Stimulated activated CD8-positive, alpha-beta memory T cell treated with anti-CD3 and anti-CD28 coated beads, Interleukin-4, amount 100 ng/mL, for 24 hours (primary cell): ENCODE data around the gene EFCAB6.

ENCODE experiments used
- DNase-seq: peaks from one replicate; pipeline ENCODE4 v3.0.0-alpha.2; 2020; ENCODE audit warnings: low read depth

The EFCAB6 gene

DNA sequence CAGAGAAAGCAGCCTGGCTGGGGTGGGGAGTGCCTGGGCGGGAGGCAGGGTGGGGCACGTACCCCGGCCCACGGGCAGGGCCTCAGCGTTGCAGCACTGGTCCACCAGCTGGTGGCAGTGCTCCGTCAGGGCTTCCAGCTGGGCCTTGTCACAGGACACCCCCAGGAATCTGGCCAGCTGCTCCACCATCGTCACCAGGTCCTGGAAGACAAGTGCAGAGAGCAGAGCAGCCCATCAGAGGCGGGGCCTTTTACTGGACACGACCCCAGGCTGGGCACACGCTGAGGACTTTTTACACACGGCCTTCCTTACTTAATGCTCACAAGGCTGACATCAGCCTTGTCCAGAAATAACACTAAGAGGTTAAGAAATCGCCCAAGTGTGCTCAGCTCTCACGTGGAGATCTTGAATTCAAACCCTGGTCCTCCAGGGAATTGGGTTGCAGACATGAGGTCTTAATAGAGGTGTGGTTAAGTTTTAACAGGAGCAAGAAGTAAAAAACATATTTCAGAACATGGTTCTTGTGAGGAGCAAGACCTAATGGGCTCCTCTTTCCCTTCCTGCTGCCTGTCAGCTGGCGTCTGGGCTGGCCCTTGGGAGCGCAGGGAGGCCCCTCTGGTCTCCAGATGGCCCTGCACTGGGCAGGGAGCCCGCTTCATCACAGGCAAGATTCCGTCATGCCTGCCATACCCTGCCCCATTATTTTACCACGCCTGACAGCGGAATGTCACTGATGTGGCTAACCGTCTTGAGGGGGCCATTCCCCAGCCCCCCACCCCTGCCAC is 17.1 kb upstream of the EFCAB6 start:
- no peak for DNase-seq

DNA sequence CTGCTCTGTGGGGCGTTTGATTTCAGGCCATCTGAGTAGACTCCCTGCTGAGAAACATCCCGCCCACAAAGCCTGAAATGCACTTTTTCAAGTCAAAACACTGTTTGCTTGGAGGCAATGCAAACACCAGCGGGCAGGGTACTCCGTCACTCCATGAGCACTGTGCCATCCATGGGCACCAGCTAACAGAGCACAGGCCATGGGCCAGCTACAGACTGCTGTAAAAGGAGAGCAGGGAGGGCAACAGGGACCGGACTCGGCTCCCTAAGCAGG is 16.6 kb upstream of the EFCAB6 start:
- DNase-seq = no peak

DNA sequence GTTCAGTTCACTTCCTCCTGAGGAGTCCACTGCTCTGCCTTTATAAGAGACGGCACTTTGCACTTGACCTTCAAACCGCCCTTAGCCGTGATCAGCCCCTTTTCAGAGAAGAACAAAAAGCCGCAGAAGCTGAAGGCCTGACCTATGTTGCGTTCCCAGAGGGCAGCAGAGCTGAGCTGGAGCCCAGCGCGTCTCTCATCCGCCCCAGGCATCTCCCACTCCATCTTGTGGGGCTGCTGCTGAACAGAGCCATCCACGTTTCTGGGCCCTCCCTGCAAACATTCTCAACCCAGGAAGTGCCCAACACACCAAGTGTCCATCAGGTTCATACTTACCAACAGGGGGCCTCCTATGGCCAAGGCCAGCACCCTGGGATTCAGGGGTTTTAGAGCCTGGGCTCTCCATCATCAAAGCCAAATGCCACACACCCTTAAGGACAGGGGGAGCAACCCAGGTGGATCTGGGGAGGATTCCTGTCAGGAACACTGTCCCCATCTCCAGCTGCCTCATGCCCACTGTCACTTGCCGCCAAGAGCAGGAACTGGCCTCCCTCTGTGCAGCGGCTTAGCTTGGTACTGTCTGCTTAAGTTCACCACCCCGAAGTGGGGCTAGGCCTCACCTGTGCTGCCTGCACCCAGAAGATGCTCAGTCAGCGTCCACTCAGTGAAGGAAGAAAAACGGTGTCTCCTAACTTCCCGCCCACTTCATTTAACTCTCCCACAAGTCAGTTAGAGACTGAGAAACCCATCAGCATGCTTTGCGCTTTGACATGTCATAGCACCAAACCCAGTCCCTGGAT is 16.0 kb upstream of the EFCAB6 start:
- no peak for DNase-seq

DNA sequence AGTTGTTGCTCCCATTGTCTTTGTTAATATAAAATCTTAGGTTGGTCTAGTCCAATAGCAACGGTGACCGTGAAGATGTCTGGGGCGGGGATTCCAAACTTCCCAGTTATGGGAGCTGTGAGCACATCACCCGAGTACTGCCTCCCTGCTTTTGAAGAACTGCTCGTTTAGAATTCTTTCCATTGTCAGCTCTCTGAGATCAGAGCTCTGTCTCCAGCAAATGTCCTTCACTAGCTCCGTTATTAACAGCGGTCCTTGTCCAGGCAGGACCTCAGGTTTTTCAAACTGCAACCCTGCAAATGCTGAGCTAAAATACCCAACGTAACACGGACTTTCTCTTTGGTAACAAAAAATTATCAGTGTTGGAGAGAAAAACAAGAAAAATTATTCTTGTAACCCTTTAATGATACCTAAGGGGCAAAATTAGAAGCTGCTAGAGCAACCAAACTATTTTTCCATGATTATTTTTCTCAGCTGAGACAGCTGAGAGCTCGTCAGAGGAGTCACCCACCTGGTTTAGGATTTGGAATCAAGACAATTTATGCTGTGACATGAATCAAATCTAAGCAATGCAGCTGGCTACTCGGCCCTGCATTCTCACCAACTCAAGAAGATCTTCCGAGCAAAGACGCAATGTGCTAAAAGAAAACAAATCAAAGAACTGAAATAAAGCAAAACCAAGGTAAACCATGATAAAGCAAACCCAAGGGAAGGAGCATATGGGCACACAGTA is 15.1 kb upstream of the EFCAB6 start:
- no peak for DNase-seq

DNA sequence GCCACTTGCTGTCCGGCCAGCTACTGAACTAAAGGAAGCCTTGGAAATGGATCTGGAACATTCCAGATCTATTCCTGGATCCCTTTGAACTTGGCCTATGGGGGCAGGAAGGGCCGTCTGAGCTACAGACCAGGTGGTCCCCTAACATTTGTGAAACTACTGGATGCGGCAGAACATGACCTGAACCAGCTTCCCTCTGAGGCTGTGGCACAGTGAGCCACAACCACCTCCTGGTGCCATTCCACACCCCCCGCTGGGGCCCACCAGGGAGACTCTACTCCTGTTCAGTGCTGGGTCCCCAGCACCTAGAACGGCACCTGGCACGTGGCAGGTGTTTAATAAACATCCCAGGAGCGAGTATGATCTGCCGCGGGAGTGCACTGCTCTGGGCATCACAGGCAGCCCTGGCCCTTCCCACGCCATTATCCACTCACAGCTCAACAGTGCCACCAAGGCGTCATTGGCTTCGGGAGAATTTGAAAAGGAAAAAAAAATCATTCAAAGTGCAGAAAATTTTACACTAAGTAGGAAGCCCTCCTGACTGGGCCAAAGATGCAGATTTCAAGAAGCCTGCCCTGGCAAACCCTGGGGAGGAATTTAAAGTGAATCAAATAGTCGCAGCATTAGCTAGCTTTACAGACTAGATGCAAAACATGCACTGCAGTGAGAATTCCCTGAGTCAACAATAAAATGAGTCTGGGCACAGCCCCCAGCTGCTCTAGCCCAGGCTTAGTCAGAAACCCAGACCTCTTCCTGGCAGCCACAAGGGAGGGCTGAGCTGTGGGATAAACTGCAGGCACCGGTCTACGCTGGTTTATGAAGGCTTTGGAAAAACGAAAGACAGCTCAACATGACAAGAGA is 14.3 kb upstream of the EFCAB6 start:
- no peak for DNase-seq

DNA sequence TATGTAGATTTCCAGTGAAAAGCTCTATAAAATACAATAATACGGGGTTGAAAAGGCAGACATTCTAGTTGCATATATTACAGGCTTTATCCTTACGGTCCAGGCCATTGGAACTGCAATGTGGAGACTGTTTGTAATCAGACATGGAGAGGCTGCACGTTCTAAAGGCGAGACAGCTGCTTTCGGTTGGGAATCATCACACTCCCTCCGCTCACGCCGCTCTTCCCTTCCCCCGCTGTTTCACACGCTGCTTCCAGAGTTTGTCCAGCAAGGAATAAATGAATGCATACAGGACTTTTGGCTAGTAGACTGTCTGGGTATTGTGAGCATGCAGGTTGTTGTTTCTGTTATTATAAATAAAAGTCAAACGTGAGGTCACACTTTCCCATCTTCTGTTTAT is 13.5 kb upstream of the EFCAB6 start:
- no peak for DNase-seq

DNA sequence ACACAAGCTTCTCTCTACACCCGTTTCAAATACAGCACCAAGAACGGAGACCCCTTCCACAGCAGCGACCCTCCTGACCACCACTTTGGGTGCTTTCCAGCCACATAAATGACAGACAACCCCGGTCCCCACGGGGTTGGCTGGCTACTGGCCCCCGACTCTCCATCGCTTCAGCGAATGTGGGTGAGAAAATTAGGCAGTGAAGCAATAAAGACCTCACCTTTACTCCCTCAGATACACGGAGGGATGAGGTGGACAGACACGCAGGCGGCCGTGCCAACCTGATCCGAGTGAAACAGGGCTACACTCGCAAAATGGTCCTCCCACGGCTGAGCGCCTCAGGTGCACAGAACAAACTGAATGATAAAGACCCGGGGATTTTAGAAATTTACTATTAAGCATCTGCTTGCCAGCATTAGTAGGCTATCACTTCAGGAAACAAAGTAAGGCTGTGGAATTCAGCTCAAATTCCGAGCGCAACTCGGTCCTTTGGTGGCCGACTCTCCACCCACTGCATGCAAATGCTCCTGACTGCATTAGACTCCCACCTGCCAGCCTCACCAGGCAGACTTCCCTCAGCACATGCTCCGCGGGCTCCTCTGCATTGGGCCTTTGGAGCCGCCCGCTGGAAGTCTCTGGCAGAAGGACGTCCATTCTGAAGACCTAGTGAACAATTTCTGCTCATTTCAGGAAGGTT is 12.8 kb upstream of the EFCAB6 start:
- DNase-seq = no peak

DNA sequence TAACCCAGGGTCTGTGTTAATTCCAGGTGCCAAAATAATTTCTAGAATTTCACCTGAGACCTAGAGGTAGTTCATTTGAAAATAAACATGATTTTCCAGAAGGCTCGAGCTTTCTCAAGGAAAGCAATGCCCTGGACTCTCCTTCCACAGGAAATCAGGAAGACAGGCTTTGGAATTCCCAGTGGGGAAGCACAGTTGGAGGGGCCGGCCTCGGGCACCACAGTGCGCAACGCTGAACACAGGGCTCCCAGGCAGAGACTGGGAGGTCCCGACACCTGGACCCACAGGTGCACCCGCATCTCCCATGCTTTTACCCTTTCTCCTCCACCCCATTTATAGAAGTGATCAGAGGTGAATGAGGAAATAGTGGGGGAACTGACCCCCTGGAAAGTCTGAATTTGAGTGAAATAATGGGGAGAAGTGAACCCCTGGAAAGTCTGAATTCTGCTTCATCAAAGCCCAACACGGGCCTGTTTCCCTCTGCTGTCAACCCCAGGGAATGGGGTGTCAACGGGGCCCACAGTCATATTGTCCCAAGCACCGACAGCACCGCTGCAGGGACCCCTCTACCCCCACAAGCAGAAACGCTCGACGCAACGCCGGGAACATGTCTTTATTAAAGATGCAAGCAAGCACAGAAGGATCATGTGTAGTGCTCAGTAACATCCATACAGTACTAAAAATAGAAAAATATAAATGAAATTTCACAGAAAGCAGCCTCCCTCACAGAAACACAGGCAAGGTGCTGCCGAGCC is 12.0 kb upstream of the EFCAB6 start:
- no peak for DNase-seq

DNA sequence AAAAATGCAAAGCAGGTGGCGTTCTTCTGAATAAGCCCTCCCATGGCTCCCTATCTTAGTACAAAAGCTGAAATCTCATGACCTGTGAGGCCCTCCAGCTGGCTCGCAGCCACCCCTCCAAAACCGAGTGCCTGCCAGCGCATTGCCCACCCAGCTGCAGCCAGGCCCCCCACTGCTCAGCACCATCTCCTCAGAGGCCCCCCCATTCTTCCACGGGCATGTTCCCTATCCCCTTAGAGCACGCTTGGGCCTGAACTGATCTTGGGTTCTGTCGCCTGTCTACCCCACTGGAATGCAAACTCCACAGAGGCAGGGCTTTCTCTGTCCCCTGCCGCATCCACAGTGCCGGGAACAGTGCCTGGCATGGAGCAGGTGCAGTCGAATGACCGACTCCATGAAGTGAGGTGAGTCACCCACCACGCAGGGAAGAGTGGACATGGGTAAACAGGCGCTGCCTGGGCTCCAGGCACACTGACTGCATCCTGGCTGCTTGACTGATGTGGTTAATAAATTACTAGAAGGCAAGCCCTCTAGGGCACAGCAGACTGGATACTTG is 11.3 kb upstream of the EFCAB6 start:
- no peak for DNase-seq

DNA sequence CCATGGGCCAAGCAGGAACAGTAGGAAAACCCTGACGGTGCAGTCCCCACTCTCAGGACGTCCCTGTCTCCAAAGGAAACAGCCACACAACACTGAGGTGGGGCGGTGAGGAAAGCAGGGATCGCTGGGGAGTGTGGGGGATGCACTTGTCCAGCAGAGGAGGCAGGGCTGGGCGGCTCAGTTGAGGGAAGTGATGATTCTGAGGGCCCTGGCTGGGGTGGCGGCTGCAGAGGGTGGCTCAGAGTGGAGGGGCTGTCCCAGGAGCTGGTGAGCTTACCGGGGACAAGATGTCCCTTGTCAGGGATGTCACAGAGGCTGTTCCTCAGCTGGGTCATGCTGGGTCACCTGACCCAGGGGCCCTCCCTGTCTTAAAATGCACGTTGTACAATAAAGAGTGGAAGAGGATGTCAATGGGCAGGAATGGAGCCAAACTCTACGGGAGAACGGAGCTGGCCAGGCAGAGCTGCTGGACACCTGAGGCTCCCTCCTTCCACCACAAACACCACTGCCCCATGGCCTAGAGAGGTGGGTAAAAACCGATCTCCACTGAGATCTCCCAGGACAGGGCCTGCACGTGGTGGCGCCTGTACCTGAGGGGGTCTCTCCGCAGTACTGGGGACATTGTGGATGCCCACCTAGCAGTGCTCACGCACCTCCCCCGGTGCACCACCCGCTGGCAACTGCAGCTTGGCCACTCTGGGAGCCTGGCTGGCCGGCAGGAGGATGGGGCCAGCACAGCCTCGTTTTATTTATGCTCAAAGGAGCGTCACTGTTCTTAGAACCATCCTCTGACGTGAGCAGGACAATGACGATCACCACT is 9.7 kb upstream of the EFCAB6 start:
- DNase-seq = no peak

DNA sequence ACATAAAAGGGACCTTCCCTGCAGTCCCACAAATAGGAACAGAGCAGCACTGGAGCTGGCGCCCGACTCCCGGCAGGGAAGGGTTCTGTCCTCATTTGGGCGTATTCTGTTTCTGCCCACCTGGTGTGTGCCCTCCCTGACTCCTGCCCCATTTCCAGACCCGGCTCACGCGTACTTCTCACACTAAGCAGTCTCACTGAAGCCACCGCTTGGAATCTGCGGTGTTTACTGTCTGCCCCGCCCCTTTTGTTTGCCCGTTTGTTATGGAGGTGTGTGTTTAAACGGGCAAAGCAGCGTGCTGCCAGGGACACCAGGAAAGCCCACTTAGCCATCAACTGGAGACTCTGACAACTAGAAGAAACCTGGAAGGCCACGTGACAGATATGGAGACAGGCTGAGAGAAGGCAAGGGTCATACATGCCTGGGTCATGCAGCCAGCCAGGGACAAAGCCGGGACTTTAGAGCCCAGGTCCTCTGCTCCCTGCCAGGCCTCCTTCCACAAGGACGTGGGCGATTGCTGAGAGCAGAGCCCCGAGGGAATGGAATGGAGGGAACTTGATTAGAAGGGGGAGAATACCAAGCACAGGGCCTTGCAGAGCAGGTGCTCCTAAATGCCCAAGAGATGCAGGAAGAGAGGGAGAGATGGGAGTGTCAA is 8.7 kb upstream of the EFCAB6 start:
- no peak for DNase-seq

DNA sequence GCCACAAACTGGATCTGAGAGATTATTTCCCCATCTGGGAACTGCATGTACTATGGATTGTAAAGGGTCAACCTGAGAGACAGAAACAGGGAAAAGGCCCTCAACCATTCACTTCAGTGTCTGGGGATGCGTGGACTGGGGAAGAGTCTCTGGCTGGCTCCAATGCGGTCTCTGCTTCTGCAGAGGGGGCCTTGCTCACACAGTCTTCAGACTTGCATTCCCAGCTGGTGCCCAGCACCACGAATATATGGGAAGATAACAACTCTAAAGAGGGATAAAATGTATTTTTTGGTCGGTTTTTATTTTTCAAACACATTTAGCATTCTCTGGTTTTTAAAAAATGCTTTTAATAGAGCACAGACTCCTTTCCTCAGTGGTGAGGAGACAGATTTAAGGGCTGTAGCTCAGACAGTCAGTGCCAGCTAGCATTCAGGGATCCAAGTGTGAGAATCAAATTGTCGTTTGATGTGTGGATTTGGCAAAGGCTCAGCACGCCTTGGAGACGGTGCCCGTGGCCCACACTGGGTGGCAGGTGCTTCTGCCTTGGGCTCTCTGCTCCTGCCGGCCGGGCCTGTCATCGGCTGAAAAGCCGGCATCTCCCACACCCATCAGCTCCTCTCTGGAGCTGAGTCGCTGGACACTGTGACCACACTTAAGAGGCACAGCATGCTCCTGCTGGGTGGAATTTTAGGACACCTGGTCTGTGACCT is 8.0 kb upstream of the EFCAB6 start:
- no peak for DNase-seq

DNA sequence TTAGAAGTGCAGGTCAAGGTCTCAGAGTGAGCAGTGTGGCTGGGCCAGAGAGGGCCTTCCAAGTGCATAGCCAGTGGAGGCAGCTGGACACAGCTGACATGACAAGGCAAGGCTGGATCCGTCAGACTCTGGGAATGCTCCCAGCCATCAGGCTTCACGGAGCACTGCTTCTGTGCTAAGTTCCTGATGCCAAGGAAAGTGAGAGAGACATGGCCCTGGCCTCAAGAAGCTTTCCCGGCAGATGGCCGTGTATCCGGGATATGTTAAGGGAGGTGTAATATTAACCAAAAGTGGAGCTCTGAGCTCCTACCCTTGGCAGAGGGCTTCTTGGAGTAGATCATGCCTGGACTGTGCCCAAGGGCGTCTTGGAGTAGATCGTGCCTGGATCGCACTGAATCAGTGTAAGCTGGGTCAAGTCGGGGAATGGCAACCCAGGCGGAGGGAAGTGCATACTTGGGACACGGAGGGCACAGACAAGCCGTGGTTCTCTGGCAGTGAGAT is 7.4 kb upstream of the EFCAB6 start:
- DNase-seq = no peak

DNA sequence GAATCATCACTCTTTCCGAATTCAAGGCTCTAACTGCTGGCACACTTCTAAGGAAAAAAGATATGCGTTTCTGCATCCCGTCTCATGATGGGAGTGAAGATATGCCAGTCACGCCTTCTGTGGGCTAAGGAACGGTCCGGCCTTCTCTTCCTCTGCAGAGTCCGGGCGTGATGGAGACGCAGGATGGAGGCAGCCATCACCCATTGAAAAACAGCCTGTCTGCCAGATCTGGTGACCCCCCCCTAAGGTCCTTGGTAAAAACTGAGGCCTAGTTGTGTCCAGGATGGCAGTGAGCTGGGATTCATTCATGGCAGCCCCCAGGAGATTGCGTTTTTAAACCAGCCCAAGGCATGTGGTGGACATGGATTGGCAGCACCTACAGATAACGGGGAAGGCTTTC is 6.9 kb upstream of the EFCAB6 start:
- no peak for DNase-seq

DNA sequence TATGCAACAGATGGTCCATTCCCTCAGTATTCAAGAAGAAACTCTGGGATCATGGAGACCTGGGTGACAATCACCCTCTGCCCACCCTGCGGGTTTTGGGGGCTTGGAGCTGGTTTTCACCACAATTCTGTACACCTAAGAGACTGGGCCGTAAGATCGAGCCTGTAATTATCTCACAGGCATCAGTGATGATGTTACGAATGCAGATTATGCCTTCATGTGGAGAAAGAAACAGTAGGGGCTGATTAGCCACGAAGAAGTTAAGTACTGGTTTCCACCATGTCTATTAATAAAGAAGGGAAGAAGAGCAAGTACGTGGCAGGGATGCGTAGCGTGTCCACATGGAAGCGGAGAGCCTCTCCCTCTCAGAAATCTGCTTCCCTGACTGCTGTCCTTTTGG is 5.3 kb upstream of the EFCAB6 start:
- DNase-seq = no peak

DNA sequence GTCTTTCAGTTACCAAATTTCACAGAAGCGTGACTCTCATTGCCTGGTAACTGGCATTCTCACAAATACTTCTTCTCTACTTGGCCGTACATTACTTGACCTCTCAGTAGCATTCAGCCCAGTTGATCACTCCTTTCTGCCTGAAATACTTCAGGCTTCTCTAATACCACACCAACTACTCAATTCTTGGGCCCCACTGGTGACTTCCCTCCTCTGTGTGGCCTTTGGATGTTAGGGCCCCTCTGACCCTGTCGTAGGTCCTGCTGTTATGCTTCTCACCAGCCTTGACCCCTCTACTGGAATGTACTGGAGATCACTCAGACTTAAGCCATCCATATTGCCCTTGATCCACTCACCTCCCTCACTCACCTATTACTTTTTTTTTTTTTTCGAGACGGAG is 2.2 kb upstream of the EFCAB6 start:
- DNase-seq = no peak

DNA sequence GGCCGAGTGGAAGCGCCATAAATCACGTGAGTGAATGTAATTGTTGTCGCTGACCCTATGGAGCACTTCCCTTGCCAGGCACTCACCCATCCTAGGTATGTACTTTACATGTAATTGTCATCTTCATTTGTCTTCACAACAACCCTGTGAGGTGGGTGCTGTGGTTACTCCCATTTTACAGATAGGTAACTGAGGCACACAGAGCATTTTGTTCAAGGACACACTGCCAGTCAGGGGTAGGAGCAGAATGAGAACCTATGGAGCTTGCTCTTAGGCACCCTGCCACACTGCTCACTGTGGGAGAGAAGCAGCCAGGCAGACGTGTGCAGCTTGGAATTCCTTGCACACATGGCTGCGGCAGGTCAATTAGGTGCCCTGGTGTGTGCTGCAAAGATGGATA is 785 bp upstream of the EFCAB6 start:
- DNase-seq = no peak

DNA sequence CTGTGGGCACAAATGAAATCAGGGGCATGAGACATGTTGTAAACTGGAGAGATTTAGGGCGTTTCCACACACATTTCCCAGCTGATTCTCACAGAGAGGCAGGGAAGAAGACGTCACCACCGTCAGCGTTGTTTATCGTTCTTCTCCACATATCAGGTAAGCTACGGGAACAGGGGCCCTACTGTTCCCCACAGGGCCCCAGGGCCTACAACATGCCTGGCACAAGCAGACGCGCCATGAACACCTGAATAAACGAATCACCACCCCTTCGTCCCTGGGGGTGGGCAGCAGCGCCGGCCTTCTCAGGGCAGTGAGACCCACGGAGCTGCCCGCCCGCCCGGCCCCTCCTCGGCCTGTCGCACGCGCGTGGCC is 342 bp downstream of the EFCAB6 start:
- no peak for DNase-seq
